ENCODE measurements around the gene PLD5. TPM values are rescaled to one million over a fixed set of nuclear protein-coding genes. Genes with fewer than 3 reads are reported as not detected.

The PLD5 gene
- total and polyA plus RNA-seq, 2 donors (not counting 3 experiments of a cell fraction or from before 2014, with no cell fraction given): not detected

GRCh38 chr1:242427519-242427918, 97.0 kb downstream of the PLD5 start:
- no peaks in the 10 kb centered on the region for H3K4me1 ChIP-seq (ENCODE audit: control insufficient read depth, extremely low read depth, insufficient read depth, low read length)
- H3K9me1 ChIP-seq (replicated peaks; ENCODE audit: control insufficient read depth, extremely low read depth, insufficient read depth, low read length): no peaks in the 10 kb centered on the region
- no TSS peak for BruUV-seq (replicated peaks)
- TF ChIP-seq, protein P1, sequence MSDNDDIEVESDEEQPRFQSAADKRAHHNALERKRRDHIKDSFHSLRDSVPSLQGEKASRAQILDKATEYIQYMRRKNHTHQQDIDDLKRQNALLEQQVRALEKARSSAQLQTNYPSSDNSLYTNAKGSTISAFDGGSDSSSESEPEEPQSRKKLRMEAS (IDR thresholded peaks at IDR 0.05; ENCODE audit: insufficient read depth, insufficient read length): no peak
- TF ChIP-seq, protein P2, sequence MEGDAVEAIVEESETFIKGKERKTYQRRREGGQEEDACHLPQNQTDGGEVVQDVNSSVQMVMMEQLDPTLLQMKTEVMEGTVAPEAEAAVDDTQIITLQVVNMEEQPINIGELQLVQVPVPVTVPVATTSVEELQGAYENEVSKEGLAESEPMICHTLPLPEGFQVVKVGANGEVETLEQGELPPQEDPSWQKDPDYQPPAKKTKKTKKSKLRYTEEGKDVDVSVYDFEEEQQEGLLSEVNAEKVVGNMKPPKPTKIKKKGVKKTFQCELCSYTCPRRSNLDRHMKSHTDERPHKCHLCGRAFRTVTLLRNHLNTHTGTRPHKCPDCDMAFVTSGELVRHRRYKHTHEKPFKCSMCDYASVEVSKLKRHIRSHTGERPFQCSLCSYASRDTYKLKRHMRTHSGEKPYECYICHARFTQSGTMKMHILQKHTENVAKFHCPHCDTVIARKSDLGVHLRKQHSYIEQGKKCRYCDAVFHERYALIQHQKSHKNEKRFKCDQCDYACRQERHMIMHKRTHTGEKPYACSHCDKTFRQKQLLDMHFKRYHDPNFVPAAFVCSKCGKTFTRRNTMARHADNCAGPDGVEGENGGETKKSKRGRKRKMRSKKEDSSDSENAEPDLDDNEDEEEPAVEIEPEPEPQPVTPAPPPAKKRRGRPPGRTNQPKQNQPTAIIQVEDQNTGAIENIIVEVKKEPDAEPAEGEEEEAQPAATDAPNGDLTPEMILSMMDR (IDR thresholded peaks at IDR 0.05; ENCODE audit: extremely low read depth in 1 of 2, insufficient read depth in 1 of 2, low read depth in 1 of 2, low read length in 2 of 2): no peak
- TF ChIP-seq POLR2AphosphoS5 (IDR thresholded peaks at IDR 0.05; ENCODE audit: insufficient read depth, low read depth, low read length) (no peak), MYC (IDR thresholded peaks at IDR 0.05; ENCODE audit: low read depth, low read length) (no peak), GATA2 (IDR thresholded peaks at IDR 0.05; ENCODE audit: insufficient read depth, insufficient read length, low read depth, low read length) (no peak), FOS (IDR thresholded peaks at IDR 0.05; ENCODE audit: borderline replicate concordance, insufficient read depth, low read length) (no peak), EZH2 (IDR thresholded peaks at IDR 0.05; ENCODE audit: borderline replicate concordance, low read depth, low read length, severe bottlenecking) (no peak), JUN (IDR thresholded peaks at IDR 0.05; ENCODE audit: borderline replicate concordance, insufficient read depth, insufficient read length, low read depth) (no peak)
- no peak overlapping the region for H3K4me3 ChIP-seq (replicated peaks in 1 of 3; ENCODE audit: insufficient read depth in 1 of 3, low read depth in 1 of 3, low read length in 3 of 3)
- CTCF ChIA-PET: no interaction called here
- POLR2A ChIA-PET: no interaction called here
- H4K20me1 ChIP-seq (replicated peaks; ENCODE audit: control insufficient read depth, extremely low read depth, insufficient read depth, low read length): no peaks in the 10 kb centered on the region
- no peak overlapping the region for H3K4me2 ChIP-seq (ENCODE audit: insufficient read depth, low read length)
- H3K27me3 ChIP-seq (ENCODE audit: control insufficient read depth in 2 of 2, insufficient read depth in 2 of 2, low read length in 2 of 2): no peaks in the 10 kb centered on the region
- no peaks in the 10 kb centered on the region for H3K9me3 ChIP-seq (replicated peaks; ENCODE audit: control insufficient read depth, insufficient read depth, low read length)
- dilution Hi-C loops (cut with MboI; ENCODE audit: extremely low pct_ligation_motif_present, low sequenced_read_pairs) (no loop called here), intact Hi-C loops (cut with micrococcal nuclease) (no loop called here)
- no peak overlapping the region for H2AFZ ChIP-seq (ENCODE audit: low read depth, low read length)
- FAIRE-seq (no peak), DNase-seq (ENCODE audit: low read depth, low spot score) (no peak)
- no peak overlapping the region for H3K9ac ChIP-seq (replicated peaks; ENCODE audit: extremely low read depth, insufficient read depth, low read length)
- no peaks in the 10 kb centered on the region for H3K36me3 ChIP-seq (ENCODE audit: control insufficient read depth in 2 of 2, extremely low read depth in 1 of 2, insufficient read depth in 2 of 2, low read length in 2 of 2)
- H3K27ac ChIP-seq (ENCODE audit: insufficient read depth, low read depth, low read length): no peak overlapping the region
- H3K79me2 ChIP-seq (ENCODE audit: control insufficient read depth, insufficient read depth, low read length): no peaks in the 10 kb centered on the region

Data from endothelial cell of umbilical vein (primary cell).